ENCODE measurements around the gene MBNL3. TPM values are rescaled to one million over a fixed set of nuclear protein-coding genes. Genes with fewer than 3 reads are reported as not detected.

Gene MBNL3
- total RNA-seq, 1 donor from 2014 or later, result 3.1 TPM

GRCh38 chrX:132433001-132433400 lies 55.8 kb downstream of the MBNL3 start:
- no peak overlapping the region for H3K4me3 ChIP-seq
- H3K36me3 ChIP-seq, result no peaks in the 10 kb centered on the region
- intact Hi-C loops (cut with DNase I), result no loop called here

GRCh38 chrX:132428896-132429295 lies 59.9 kb downstream of the MBNL3 start:
- no peak overlapping the region for H3K4me3 ChIP-seq
- H3K36me3 ChIP-seq, result no peaks in the 10 kb centered on the region
- no peak for DNase-seq (ENCODE audit: low spot score in 2 of 2)
- no peak overlapping the region for H3K27ac ChIP-seq
- no peaks in the 10 kb centered on the region for H3K4me1 ChIP-seq
- TF ChIP-seq, protein P1, sequence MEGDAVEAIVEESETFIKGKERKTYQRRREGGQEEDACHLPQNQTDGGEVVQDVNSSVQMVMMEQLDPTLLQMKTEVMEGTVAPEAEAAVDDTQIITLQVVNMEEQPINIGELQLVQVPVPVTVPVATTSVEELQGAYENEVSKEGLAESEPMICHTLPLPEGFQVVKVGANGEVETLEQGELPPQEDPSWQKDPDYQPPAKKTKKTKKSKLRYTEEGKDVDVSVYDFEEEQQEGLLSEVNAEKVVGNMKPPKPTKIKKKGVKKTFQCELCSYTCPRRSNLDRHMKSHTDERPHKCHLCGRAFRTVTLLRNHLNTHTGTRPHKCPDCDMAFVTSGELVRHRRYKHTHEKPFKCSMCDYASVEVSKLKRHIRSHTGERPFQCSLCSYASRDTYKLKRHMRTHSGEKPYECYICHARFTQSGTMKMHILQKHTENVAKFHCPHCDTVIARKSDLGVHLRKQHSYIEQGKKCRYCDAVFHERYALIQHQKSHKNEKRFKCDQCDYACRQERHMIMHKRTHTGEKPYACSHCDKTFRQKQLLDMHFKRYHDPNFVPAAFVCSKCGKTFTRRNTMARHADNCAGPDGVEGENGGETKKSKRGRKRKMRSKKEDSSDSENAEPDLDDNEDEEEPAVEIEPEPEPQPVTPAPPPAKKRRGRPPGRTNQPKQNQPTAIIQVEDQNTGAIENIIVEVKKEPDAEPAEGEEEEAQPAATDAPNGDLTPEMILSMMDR (IDR thresholded peaks at IDR 0.05), result no peak
- no peaks in the 10 kb centered on the region for H3K9me3 ChIP-seq
- intact Hi-C loops (cut with DNase I), result no loop called here
- no peaks in the 10 kb centered on the region for H3K27me3 ChIP-seq

More at GRCh38 chrX:132433001-132433400, 55.8 kb downstream of the MBNL3 start:
- Histone ChIP-seq H3K27ac (no peak overlapping the region), H3K27me3 (no peaks in the 10 kb centered on the region), H3K4me1 (no peaks in the 10 kb centered on the region), H3K9me3 (no peaks in the 10 kb centered on the region)
- TF ChIP-seq, protein P1 (IDR thresholded peaks at IDR 0.05), result no peak
- no peak for DNase-seq (ENCODE audit: low spot score in 2 of 2)

DNA sequence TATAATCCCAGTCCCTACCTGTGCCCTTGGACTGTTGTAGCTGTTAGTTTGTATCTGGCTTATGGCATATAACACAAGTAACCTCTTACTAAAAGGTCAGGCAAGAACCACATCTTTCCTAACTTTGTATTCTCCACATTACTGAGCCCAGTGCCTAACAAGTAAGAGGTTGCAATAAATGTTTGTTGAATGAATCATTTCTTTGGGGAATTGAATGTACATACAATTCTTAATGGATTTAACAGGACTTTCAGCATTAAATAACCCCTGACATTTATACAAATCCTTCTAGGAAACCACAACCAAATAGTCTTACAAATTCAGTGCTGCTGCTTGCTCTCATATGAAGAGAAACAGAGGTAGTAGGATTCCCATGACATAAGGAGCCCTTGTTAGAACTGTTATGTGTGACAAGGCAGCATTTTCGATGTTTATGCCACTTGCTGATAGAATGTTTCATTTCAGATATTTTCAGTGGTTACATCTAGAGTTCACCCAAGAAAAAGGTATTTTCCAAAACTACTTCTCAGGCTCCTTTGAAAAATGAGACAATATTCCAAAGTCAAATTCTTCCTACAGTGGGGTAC lies 62.0 kb downstream of the MBNL3 start:
- Histone ChIP-seq H3K27me3 (no peaks in the 10 kb centered on the region), H3K27ac (no peak overlapping the region), H3K9me3 (no peaks in the 10 kb centered on the region), H3K36me3 (no peaks in the 10 kb centered on the region), H3K4me3 (no peak overlapping the region), H3K4me1 (no peaks in the 10 kb centered on the region)
- TF ChIP-seq, protein P1 (IDR thresholded peaks at IDR 0.05), result no peak
- intact Hi-C loops (cut with DNase I), result no loop called here
- DNase-seq (ENCODE audit: low spot score in 2 of 2), result no peak

GRCh38 chrX:132425744-132426318 lies 63.0 kb downstream of the MBNL3 start:
- Histone ChIP-seq H3K4me1 (no peaks in the 10 kb centered on the region), H3K36me3 (no peaks in the 10 kb centered on the region), H3K27ac (no peak overlapping the region), H3K27me3 (no peaks in the 10 kb centered on the region), H3K9me3 (no peaks in the 10 kb centered on the region), H3K4me3 (no peak overlapping the region)
- TF ChIP-seq, protein P1 (IDR thresholded peaks at IDR 0.05), result no peak
- intact Hi-C loops (cut with DNase I), result no loop called here
- DNase-seq (ENCODE audit: low spot score in 2 of 2), result no peak

GRCh38 chrX:132423323-132423722 lies 65.5 kb downstream of the MBNL3 start:
- no peaks in the 10 kb centered on the region for H3K27me3 ChIP-seq
- H3K4me1 ChIP-seq, result no peaks in the 10 kb centered on the region
- TF ChIP-seq, protein P1 (IDR thresholded peaks at IDR 0.05), result no peak
- H3K36me3 ChIP-seq, result no peaks in the 10 kb centered on the region
- no peaks in the 10 kb centered on the region for H3K9me3 ChIP-seq
- intact Hi-C loops (cut with DNase I), result no loop called here
- H3K27ac ChIP-seq, result no peak overlapping the region
- DNase-seq (ENCODE audit: low spot score in 2 of 2), result no peak
- H3K4me3 ChIP-seq, result no peak overlapping the region
